Smooth muscle cell (in vitro differentiated cells): ENCODE measurements around the gene PFN4. TPM values are rescaled to one million over a fixed set of nuclear protein-coding genes. Genes with fewer than 3 reads are reported as not detected.

Experiments used
- DNase-seq: peaks from one replicate; lab custom pipeline; 2025; ENCODE audit not compliant: unreplicated experiment; lab: John Stamatoyannopoulos, UW
- H2AFZ ChIP-seq: fragments of 200-600 bp; sonication (generic); 2 replicates; pipeline ENCODE4 v1.6.0; 2016; ENCODE audit warnings: antibody characterized with exemption, low read depth, mild to moderate bottlenecking
- H3F3A ChIP-seq: fragments of 200-600 bp; sonication (generic); 2 replicates; pipeline ENCODE4 v1.6.0; 2017; ENCODE audit warnings: antibody characterized with exemption, low read depth
- H3K27ac ChIP-seq: fragments of 200-600 bp; sonication (generic); 2 replicates; pipeline ENCODE4 v1.5.1; 2016; ENCODE audit warnings: low read depth, mild to moderate bottlenecking
- H3K27me3 ChIP-seq: fragments of 200-600 bp; sonication (generic); 2 replicates; pipeline ENCODE4 v1.6.1; 2016; ENCODE audit warnings: low read depth, mild to moderate bottlenecking
- H3K36me3 ChIP-seq: fragments of 200-600 bp; sonication (generic); 2 replicates; pipeline ENCODE4 v1.5.1; 2016; ENCODE audit warnings: low read depth
- H3K4me1 ChIP-seq: fragments of 200-600 bp; sonication (generic); 2 replicates; pipeline ENCODE4 v1.5.1; 2016; ENCODE audit warnings: low read depth
- H3K4me2 ChIP-seq: fragments of 200-600 bp; sonication (generic); 2 replicates; pipeline ENCODE4 v1.6.0; 2016; ENCODE audit warnings: mild to moderate bottlenecking
- H3K4me3 ChIP-seq: fragments of 200-600 bp; sonication (generic); 2 replicates; pipeline ENCODE4 v1.5.1; 2016; ENCODE audit warnings: mild to moderate bottlenecking
- H3K79me2 ChIP-seq: fragments of 200-600 bp; sonication (generic); 2 replicates; pipeline ENCODE4 v1.6.0; 2016; ENCODE audit warnings: low read depth, mild to moderate bottlenecking
- H3K9ac ChIP-seq: fragments of 200-600 bp; sonication (generic); 2 replicates; pipeline ENCODE4 v1.6.0; 2016; ENCODE audit warnings: low read depth
- H3K9me3 ChIP-seq: fragments of 200-600 bp; sonication (generic); replicated peaks from 2 replicates; pipeline ENCODE4 v1.5.1; 2016; ENCODE audit warnings: low read depth
- H4K20me1 ChIP-seq: fragments of 200-600 bp; sonication (generic); 2 replicates; pipeline ENCODE4 v1.6.0; 2016; ENCODE audit warnings: low read depth
- WGBS: methylation state at CpG from one replicate; pipeline ENCODE4 v1.1.7; 2016; ENCODE audit warnings: low lambda C conversion rate; 5-methylcytosine and 5-hydroxymethylcytosine counted together
- polyA plus RNA-seq: library from polyadenylated mRNA; unstranded; fragments of >200 nt; fragmentation: Nextera tagmentation; extraction: Ambion mirVana; gene quantifications from 2 replicates; pipeline ENCODE4 v1.2.1, GENCODE V29; 2016
- total RNA-seq: library from RNA; depleted of rRNA; stranded (reverse); fragments of >200 nt; gene quantifications from 2 replicates; pipeline ENCODE4 v1.2.3, GENCODE V29; 2014
- TF ChIP-seq, protein P1 (sequence below): fragments of 200-600 bp; sonication (generic); IDR thresholded peaks from 2 replicates; pipeline ENCODE4 v1.5.1; 2017; ENCODE audit warnings: borderline replicate concordance, mild to moderate bottlenecking, antibody characterized with exemption; ENCODE audit not compliant: insufficient read depth, poor library complexity, severe bottlenecking

The PFN4 gene
- total and polyA plus RNA-seq, 2 experiments from 2014 or later: 0.85 TPM; not detected in 1

DNA sequence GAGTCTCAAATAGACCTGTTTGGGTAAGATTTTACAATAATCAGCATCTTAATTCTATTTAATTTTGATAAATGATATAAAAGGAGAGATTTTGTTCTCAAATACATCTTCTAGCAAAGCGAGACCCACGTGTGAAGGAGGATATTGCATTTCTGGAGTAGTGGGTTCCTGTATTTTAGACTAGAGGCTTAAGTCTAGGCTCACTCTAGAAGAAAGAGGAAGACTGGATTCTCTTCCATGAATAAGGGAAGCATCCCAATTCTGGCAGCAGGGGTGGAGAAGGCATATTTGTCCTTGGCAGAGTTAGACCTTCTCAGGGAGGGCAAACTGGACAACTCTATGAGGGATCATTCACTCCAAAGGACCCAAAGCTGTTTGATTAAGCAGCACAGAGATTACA, 40.5 kb upstream of the PFN4 start:
- Histone ChIP-seq H3K4me3 (no peak overlapping the region), H3K9ac (no peak overlapping the region), H4K20me1 (no peaks in the 10 kb centered on the region), H3K27ac (no peak overlapping the region), H3F3A (no peaks in the 10 kb centered on the region), H3K4me1 (no peaks in the 10 kb centered on the region), H2AFZ (no peak overlapping the region), H3K9me3 (no peaks in the 10 kb centered on the region), H3K79me2 (no peaks in the 10 kb centered on the region), H3K36me3 (peaks cover 5% of the 10 kb centered on the region), H3K4me2 (no peak overlapping the region), H3K27me3 (no peaks in the 10 kb centered on the region)
- TF ChIP-seq, protein P1, sequence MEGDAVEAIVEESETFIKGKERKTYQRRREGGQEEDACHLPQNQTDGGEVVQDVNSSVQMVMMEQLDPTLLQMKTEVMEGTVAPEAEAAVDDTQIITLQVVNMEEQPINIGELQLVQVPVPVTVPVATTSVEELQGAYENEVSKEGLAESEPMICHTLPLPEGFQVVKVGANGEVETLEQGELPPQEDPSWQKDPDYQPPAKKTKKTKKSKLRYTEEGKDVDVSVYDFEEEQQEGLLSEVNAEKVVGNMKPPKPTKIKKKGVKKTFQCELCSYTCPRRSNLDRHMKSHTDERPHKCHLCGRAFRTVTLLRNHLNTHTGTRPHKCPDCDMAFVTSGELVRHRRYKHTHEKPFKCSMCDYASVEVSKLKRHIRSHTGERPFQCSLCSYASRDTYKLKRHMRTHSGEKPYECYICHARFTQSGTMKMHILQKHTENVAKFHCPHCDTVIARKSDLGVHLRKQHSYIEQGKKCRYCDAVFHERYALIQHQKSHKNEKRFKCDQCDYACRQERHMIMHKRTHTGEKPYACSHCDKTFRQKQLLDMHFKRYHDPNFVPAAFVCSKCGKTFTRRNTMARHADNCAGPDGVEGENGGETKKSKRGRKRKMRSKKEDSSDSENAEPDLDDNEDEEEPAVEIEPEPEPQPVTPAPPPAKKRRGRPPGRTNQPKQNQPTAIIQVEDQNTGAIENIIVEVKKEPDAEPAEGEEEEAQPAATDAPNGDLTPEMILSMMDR: no peak
- 92% methylated on average over 2 of the region's 2 CpGs for WGBS
- DNase-seq: no peak

DNA sequence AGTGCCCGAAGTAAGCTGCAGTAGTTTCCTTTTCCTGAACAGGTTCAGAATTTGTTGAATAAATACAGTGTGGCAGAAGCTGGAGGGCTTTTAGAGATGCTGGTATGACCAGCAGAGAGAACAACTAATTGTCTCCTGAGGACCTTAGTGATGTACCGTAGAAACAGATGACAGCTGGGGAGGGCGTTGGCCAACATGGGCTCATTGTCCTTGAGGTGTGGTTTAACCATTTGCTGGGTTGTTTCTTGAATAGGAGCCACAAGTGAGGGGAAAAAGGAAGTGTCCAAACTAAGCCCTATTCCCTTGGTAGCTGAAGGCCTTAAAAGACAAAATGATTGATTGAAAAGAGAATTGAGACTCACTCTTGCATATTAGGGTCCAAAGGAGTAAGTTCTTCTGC, 40.1 kb upstream of the PFN4 start:
- Histone ChIP-seq H3K4me1 (no peaks in the 10 kb centered on the region), H3K27me3 (no peaks in the 10 kb centered on the region), H3K9ac (no peak overlapping the region), H3K9me3 (no peaks in the 10 kb centered on the region), H3F3A (no peaks in the 10 kb centered on the region), H2AFZ (no peak overlapping the region), H3K36me3 (peaks cover 5% of the 10 kb centered on the region), H3K4me2 (no peak overlapping the region), H3K79me2 (no peaks in the 10 kb centered on the region), H3K4me3 (no peak overlapping the region), H4K20me1 (no peaks in the 10 kb centered on the region), H3K27ac (no peak overlapping the region)
- no peak for DNase-seq
- TF ChIP-seq, protein P1: no peak
- WGBS: 62% methylated on average over 3 of the region's 3 CpGs

DNA sequence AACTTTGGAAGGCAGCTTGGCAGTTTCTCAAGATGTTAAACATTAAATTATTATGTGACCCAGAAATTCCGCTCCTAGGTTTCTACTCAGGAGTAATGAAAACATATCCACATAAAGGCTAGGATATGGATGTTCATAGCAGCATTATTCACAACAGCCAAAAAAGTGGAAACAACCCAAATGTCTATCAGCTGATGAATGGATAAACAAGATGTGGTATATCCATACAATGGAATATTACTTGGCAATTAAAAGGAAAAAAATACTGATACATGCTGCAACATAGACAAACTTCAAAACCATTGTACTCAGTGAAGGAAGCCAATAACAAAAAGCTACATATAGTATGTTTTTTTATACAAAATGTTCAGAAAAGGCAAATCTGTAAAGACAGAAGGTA, 39.4 kb upstream of the PFN4 start:
- Histone ChIP-seq H2AFZ (no peak overlapping the region), H3K79me2 (no peaks in the 10 kb centered on the region), H4K20me1 (no peaks in the 10 kb centered on the region), H3K27ac (no peak overlapping the region), H3K9me3 (no peaks in the 10 kb centered on the region), H3K27me3 (no peaks in the 10 kb centered on the region), H3K36me3 (peaks cover 5% of the 10 kb centered on the region), H3K4me3 (no peak overlapping the region), H3K4me1 (no peaks in the 10 kb centered on the region), H3F3A (no peaks in the 10 kb centered on the region), H3K4me2 (no peak overlapping the region), H3K9ac (no peak overlapping the region)
- TF ChIP-seq, protein P1: no peak
- WGBS: 96% methylated on average over 1 of the region's 1 CpG
- DNase-seq: no peak

DNA sequence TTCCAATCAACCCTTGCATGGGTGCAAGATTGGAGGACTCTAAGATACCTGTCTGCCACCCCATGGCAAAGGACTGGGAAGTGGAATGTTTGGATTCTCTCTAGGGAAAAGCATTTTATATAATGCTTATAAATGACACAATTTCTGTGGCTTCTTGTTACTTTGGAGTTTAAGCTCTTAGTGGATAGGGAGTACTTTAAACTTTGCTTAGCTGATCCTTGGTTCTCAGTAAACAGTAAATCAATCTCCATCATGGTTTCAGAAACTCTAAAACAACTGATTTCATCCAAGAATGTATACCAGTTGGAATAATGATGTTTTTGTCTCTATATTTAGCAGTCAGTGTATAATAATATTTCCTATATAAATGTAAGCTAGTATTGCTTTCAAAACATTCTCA, 37.6 kb upstream of the PFN4 start:
- Histone ChIP-seq H2AFZ (no peak overlapping the region), H3K9ac (no peak overlapping the region), H3F3A (no peaks in the 10 kb centered on the region), H3K4me1 (no peaks in the 10 kb centered on the region), H3K79me2 (no peaks in the 10 kb centered on the region), H3K27me3 (no peaks in the 10 kb centered on the region), H3K36me3 (peaks cover 5% of the 10 kb centered on the region), H3K27ac (no peak overlapping the region), H3K4me2 (no peak overlapping the region), H3K4me3 (no peak overlapping the region), H4K20me1 (no peaks in the 10 kb centered on the region), H3K9me3 (no peaks in the 10 kb centered on the region)
- DNase-seq: no peak
- TF ChIP-seq, protein P1: no peak
